ENCODE data around the gene ANKDD1A.

DNA sequence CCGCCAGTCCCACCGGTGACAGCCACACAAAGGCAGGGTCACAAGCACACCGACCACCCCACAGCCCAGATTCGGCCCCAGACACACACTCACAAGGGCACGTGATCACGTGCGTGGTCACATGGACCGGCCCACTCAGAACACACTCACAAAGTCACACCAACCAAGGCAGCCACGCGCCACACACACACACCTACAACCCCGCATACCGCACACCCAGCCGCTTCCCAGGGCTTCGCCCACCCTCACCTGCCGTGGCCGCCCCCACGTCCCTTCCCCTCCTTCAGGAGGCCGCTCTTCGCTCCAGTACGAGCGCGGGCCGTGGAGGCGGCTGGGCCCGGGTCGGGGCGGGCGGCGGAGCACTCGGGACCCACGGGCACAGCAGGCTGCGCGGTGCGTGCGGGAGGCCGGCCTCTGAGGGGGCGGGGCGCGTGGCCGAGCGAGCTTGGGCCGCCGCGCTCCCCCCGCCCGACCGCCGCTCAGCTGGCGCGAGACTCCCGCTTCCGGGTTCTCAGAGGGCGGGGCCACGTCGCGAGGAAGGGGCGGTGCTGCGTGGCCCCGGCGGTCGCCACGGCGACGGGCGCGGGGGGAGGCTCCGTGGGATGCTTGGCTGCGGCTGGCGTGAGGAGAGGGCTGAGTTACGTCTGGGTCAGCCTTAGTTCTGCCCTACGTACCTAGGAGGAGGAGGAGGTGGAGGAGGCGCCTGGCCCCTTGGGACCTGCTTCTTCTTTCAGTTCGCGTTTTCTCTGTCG, 77.9 kb downstream of the ANKDD1A start, which contains the start of gene SPG21:
- TF ChIP-seq SUZ12 (IDR thresholded peaks at IDR 0.05; ENCODE audit: extremely low read depth, insufficient read depth, insufficient read length) = no peak
- TF ChIP-seq ZNF274 (IDR thresholded peaks at IDR 0.05; ENCODE audit: low read depth, low read length) = no peak

Measured in NT2/D1 (cell line).